Type B pancreatic cell (in vitro differentiated cells): ENCODE data around the gene ZBTB20. TPM values are rescaled to one million over a fixed set of nuclear protein-coding genes. Genes with fewer than 3 reads are reported as not detected.

ENCODE experiments used
- DNase-seq: peaks from one replicate; pipeline ENCODE4 v3.0.0; 2021; ENCODE audit warnings: mixed read lengths; ENCODE audit not compliant: unreplicated experiment; ENCODE audit errors: extremely low spot score
- H3K27ac Mint-ChIP-seq: 2 replicates; pipeline ENCODE4 v1.8.0; 2021; ENCODE audit warnings: mild to moderate bottlenecking, mixed read lengths
- H3K27me3 Mint-ChIP-seq: 2 replicates; pipeline ENCODE4 v1.8.0; 2021; ENCODE audit warnings: mixed read lengths
- H3K36me3 Mint-ChIP-seq: 2 replicates; pipeline ENCODE4 v1.8.0; 2021; ENCODE audit warnings: mixed read lengths
- H3K4me1 Mint-ChIP-seq: one replicate; pipeline ENCODE4 v1.8.0; 2021; ENCODE audit warnings: mixed read lengths; ENCODE audit not compliant: unreplicated experiment
- H3K4me3 Mint-ChIP-seq: 2 replicates; pipeline ENCODE4 v1.8.0; 2021; ENCODE audit warnings: mild to moderate bottlenecking, mixed read lengths
- H3K9me3 Mint-ChIP-seq: 2 replicates; pipeline ENCODE4 v1.8.0; 2021; ENCODE audit warnings: mixed read lengths
- CTCF ChIP-seq: fragments of 200-600 bp; sonication (generic); conservative IDR thresholded peaks from 2 replicates; pipeline ENCODE4 v1.5.0; 2021; ENCODE audit warnings: antibody characterized with exemption, mild to moderate bottlenecking
- total RNA-seq: library from RNA; stranded (reverse); gene quantifications from 2 replicates; pipeline ENCODE4 v1.2.1, GENCODE V29; 2021; ENCODE audit warnings: low replicate concordance

ZBTB20 gene
- total RNA-seq, 1 donor from 2014 or later: 14.4 TPM

- no peak overlapping the region for H3K4me3 Mint-ChIP-seq
- no peaks in the 10 kb centered on the region for H3K9me3 Mint-ChIP-seq
- H3K4me1 Mint-ChIP-seq: no peaks in the 10 kb centered on the region
- H3K27me3 Mint-ChIP-seq: no peaks in the 10 kb centered on the region
- no peaks in the 10 kb centered on the region for H3K36me3 Mint-ChIP-seq
- no peak overlapping the region for H3K27ac Mint-ChIP-seq
- no peak for DNase-seq
- no peak for TF ChIP-seq CTCF
Observed at GRCh38 chr3:114460459-114460858, 686.6 kb downstream of the ZBTB20 start.

GRCh38 chr3:114456742-114457141, 690.3 kb downstream of the ZBTB20 start:
- no peak overlapping the region for H3K4me3 Mint-ChIP-seq
- H3K9me3 Mint-ChIP-seq: no peaks in the 10 kb centered on the region
- no peaks in the 10 kb centered on the region for H3K36me3 Mint-ChIP-seq
- no peak overlapping the region for H3K27ac Mint-ChIP-seq
- H3K27me3 Mint-ChIP-seq: no peaks in the 10 kb centered on the region
- no peak for TF ChIP-seq CTCF
- no peak for DNase-seq
- peaks cover 1% of the 10 kb centered on the region for H3K4me1 Mint-ChIP-seq

GRCh38 chr3:114455432-114455831, 691.7 kb downstream of the ZBTB20 start:
- no peak for TF ChIP-seq CTCF
- no peak overlapping the region for H3K4me3 Mint-ChIP-seq
- H3K9me3 Mint-ChIP-seq: no peaks in the 10 kb centered on the region
- no peaks in the 10 kb centered on the region for H3K36me3 Mint-ChIP-seq
- H3K27ac Mint-ChIP-seq: no peak overlapping the region
- no peak for DNase-seq
- peaks cover 2% of the 10 kb centered on the region for H3K27me3 Mint-ChIP-seq
- H3K4me1 Mint-ChIP-seq: peaks cover 7% of the 10 kb centered on the region

- Mint-ChIP-seq H3K9me3 (no peaks in the 10 kb centered on the region), H3K27me3 (peaks cover 2% of the 10 kb centered on the region), H3K4me1 (peaks cover 7% of the 10 kb centered on the region), H3K36me3 (no peaks in the 10 kb centered on the region), H3K27ac (no peak overlapping the region), H3K4me3 (no peak overlapping the region)
- no peak for TF ChIP-seq CTCF
- DNase-seq: no peak
Observed at GRCh38 chr3:114454551-114455251, 692.4 kb downstream of the ZBTB20 start.

GRCh38 chr3:114453361-114453780, 693.7 kb downstream of the ZBTB20 start:
- H3K27me3 Mint-ChIP-seq: peaks cover 2% of the 10 kb centered on the region
- no peak for TF ChIP-seq CTCF
- no peaks in the 10 kb centered on the region for H3K36me3 Mint-ChIP-seq
- no peak for DNase-seq
- H3K9me3 Mint-ChIP-seq: no peaks in the 10 kb centered on the region
- peak overlapping the region; percentile 25 for H3K4me3 Mint-ChIP-seq
- H3K4me1 Mint-ChIP-seq: peaks cover 11% of the 10 kb centered on the region
- no peak overlapping the region for H3K27ac Mint-ChIP-seq
